Smooth muscle cell (in vitro differentiated cells): ENCODE measurements around the gene TMCO4. TPM values are rescaled to one million over a fixed set of nuclear protein-coding genes. Genes with fewer than 3 reads are reported as not detected.

Source experiments
- DNase-seq: peaks from one replicate; lab custom pipeline; 2025; ENCODE audit not compliant: unreplicated experiment; lab: John Stamatoyannopoulos, UW
- H2AFZ ChIP-seq: fragments of 200-600 bp; sonication (generic); 2 replicates; pipeline ENCODE4 v1.6.0; 2016; ENCODE audit warnings: antibody characterized with exemption, low read depth, mild to moderate bottlenecking
- H3F3A ChIP-seq: fragments of 200-600 bp; sonication (generic); 2 replicates; pipeline ENCODE4 v1.6.0; 2017; ENCODE audit warnings: antibody characterized with exemption, low read depth
- H3K27ac ChIP-seq: fragments of 200-600 bp; sonication (generic); 2 replicates; pipeline ENCODE4 v1.5.1; 2016; ENCODE audit warnings: low read depth, mild to moderate bottlenecking
- H3K27me3 ChIP-seq: fragments of 200-600 bp; sonication (generic); 2 replicates; pipeline ENCODE4 v1.6.1; 2016; ENCODE audit warnings: low read depth, mild to moderate bottlenecking
- H3K36me3 ChIP-seq: fragments of 200-600 bp; sonication (generic); 2 replicates; pipeline ENCODE4 v1.5.1; 2016; ENCODE audit warnings: low read depth
- H3K4me1 ChIP-seq: fragments of 200-600 bp; sonication (generic); 2 replicates; pipeline ENCODE4 v1.5.1; 2016; ENCODE audit warnings: low read depth
- H3K4me2 ChIP-seq: fragments of 200-600 bp; sonication (generic); 2 replicates; pipeline ENCODE4 v1.6.0; 2016; ENCODE audit warnings: mild to moderate bottlenecking
- H3K4me3 ChIP-seq: fragments of 200-600 bp; sonication (generic); 2 replicates; pipeline ENCODE4 v1.5.1; 2016; ENCODE audit warnings: mild to moderate bottlenecking
- H3K79me2 ChIP-seq: fragments of 200-600 bp; sonication (generic); 2 replicates; pipeline ENCODE4 v1.6.0; 2016; ENCODE audit warnings: low read depth, mild to moderate bottlenecking
- H3K9ac ChIP-seq: fragments of 200-600 bp; sonication (generic); 2 replicates; pipeline ENCODE4 v1.6.0; 2016; ENCODE audit warnings: low read depth
- H3K9me3 ChIP-seq: fragments of 200-600 bp; sonication (generic); replicated peaks from 2 replicates; pipeline ENCODE4 v1.5.1; 2016; ENCODE audit warnings: low read depth
- H4K20me1 ChIP-seq: fragments of 200-600 bp; sonication (generic); 2 replicates; pipeline ENCODE4 v1.6.0; 2016; ENCODE audit warnings: low read depth
- WGBS: methylation state at CpG from one replicate; pipeline ENCODE4 v1.1.7; 2016; ENCODE audit warnings: low lambda C conversion rate; 5-methylcytosine and 5-hydroxymethylcytosine counted together
- polyA plus RNA-seq: library from polyadenylated mRNA; unstranded; fragments of >200 nt; fragmentation: Nextera tagmentation; extraction: Ambion mirVana; gene quantifications from 2 replicates; pipeline ENCODE4 v1.2.1, GENCODE V29; 2016
- total RNA-seq: library from RNA; depleted of rRNA; stranded (reverse); fragments of >200 nt; gene quantifications from 2 replicates; pipeline ENCODE4 v1.2.3, GENCODE V29; 2014
- TF ChIP-seq, protein P1 (sequence below): fragments of 200-600 bp; sonication (generic); IDR thresholded peaks from 2 replicates; pipeline ENCODE4 v1.5.1; 2017; ENCODE audit warnings: borderline replicate concordance, mild to moderate bottlenecking, antibody characterized with exemption; ENCODE audit not compliant: insufficient read depth, poor library complexity, severe bottlenecking

TMCO4 gene
- total and polyA plus RNA-seq, 2 experiments from 2014 or later = 5.4 to 6.8 TPM

DNA sequence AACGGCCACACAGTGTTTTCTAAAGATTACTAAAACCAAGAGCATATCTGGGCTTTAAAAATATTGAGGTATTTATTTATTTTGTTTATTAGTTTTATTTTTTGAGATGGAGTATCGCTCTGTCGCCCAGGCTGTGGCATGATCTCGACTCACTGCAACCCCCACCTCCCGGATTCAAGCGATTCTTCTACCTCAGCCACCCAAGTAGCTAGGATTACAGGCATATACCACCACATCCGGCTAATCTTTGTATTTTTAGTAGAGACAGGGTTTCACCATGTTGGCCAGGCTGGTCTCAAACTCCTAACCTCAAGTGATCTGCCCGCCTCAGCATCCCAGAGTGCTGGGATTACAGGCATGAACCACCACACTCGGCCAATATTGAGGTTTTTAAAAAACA lies 23.9 kb downstream of the TMCO4 start:
- TF ChIP-seq, protein P1, sequence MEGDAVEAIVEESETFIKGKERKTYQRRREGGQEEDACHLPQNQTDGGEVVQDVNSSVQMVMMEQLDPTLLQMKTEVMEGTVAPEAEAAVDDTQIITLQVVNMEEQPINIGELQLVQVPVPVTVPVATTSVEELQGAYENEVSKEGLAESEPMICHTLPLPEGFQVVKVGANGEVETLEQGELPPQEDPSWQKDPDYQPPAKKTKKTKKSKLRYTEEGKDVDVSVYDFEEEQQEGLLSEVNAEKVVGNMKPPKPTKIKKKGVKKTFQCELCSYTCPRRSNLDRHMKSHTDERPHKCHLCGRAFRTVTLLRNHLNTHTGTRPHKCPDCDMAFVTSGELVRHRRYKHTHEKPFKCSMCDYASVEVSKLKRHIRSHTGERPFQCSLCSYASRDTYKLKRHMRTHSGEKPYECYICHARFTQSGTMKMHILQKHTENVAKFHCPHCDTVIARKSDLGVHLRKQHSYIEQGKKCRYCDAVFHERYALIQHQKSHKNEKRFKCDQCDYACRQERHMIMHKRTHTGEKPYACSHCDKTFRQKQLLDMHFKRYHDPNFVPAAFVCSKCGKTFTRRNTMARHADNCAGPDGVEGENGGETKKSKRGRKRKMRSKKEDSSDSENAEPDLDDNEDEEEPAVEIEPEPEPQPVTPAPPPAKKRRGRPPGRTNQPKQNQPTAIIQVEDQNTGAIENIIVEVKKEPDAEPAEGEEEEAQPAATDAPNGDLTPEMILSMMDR = no peak
- H3K36me3 ChIP-seq = no peaks in the 10 kb centered on the region
- H2AFZ ChIP-seq = no peak overlapping the region
- DNase-seq = no peak
- H3K27ac ChIP-seq = no peak overlapping the region
- no peaks in the 10 kb centered on the region for H3K27me3 ChIP-seq
- WGBS = 94% methylated on average over 9 of the region's 9 CpGs
- H3F3A ChIP-seq = no peaks in the 10 kb centered on the region
- H3K79me2 ChIP-seq = no peaks in the 10 kb centered on the region
- no peaks in the 10 kb centered on the region for H3K9me3 ChIP-seq
- no peak overlapping the region for H3K4me2 ChIP-seq
- no peak overlapping the region for H3K9ac ChIP-seq
- H4K20me1 ChIP-seq = no peaks in the 10 kb centered on the region
- no peaks in the 10 kb centered on the region for H3K4me1 ChIP-seq
- no peak overlapping the region for H3K4me3 ChIP-seq

DNA sequence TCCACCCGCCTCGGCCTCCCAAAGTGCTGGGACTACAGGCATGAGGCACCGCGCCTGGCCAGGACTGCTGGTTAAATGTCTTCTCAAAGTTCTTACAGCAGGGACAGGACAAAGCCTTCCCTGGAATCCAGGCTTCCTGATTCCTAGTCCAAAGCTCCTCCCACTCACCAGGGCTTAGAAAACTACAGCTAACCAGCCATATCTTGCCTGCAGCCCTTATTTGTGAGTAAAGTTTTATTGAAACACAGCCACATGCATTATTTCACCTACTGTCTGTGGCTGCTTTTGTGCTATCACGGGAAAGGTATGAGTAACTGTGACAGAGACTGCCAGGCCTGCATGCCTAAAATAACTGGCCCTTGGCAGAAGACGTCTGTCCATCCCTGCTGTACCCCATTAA lies 24.4 kb downstream of the TMCO4 start:
- no peaks in the 10 kb centered on the region for H3K9me3 ChIP-seq
- H4K20me1 ChIP-seq = no peaks in the 10 kb centered on the region
- no peak overlapping the region for H3K27ac ChIP-seq
- H3K4me2 ChIP-seq = no peak overlapping the region
- no peak overlapping the region for H3K9ac ChIP-seq
- DNase-seq = no peak
- no peaks in the 10 kb centered on the region for H3K27me3 ChIP-seq
- no peak overlapping the region for H2AFZ ChIP-seq
- no peaks in the 10 kb centered on the region for H3K79me2 ChIP-seq
- no peaks in the 10 kb centered on the region for H3K4me1 ChIP-seq
- H3K4me3 ChIP-seq = no peak overlapping the region
- H3F3A ChIP-seq = no peaks in the 10 kb centered on the region
- no peaks in the 10 kb centered on the region for H3K36me3 ChIP-seq
- WGBS = 79% methylated on average over 6 of the region's 6 CpGs
- TF ChIP-seq, protein P1 = no peak

DNA sequence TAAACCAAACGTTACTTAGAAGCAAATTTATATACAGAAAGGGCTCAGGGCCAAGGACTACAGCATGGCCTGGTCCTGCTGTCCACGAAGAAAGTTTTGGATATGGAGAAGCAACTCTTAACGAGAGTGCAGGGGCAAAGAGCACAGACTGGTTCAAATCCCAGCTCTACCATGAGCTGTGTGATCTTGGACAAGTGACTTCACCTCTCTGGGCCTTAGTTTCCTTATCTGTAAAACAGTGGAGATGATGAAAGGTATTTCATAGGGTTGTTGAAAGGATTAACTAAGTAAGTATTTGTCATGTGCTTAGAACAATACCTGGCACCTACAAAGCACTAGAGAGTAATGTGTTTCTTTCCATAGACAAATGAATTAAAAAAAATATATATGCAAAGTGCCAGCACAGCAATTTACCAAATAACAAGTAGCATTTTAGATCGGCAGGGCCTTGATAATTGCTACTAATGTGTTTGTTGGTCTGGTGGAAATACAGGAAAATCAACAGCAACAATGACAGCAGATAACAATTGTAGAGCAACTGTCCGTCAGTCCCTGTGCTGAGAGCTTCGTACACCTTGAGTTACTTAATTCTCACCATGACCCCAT lies 25.4 kb downstream of the TMCO4 start:
- no peaks in the 10 kb centered on the region for H3K9me3 ChIP-seq
- TF ChIP-seq, protein P1 = no peak
- DNase-seq = no peak
- no peak overlapping the region for H3K4me3 ChIP-seq
- 93% methylated on average over 6 of the region's 6 CpGs for WGBS
- H3K27ac ChIP-seq = no peak overlapping the region
- no peak overlapping the region for H2AFZ ChIP-seq
- no peaks in the 10 kb centered on the region for H3K36me3 ChIP-seq
- no peak overlapping the region for H3K9ac ChIP-seq
- H3K4me2 ChIP-seq = no peak overlapping the region
- no peaks in the 10 kb centered on the region for H4K20me1 ChIP-seq
- H3K4me1 ChIP-seq = peaks cover 2% of the 10 kb centered on the region
- H3K27me3 ChIP-seq = no peaks in the 10 kb centered on the region
- no peaks in the 10 kb centered on the region for H3K79me2 ChIP-seq
- H3F3A ChIP-seq = no peaks in the 10 kb centered on the region

DNA sequence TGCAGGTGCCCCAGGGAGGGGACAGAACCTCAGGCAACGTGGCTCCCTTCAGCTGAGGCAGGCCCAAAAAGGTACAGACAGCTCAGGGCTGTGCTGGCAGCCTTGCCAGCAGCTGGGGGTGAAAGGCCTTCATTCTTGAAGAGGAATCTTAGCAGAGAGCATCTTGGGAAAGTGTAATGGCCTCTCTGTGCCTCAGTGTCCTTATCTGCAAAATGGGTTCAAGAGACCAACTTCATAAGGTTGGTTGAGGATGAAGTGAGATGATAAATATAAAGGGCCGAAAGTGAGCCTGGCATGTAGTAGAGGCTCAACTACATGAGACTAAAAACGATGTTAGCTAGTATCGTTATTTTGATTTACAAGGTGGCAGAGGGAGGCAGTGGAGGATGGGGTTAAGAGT lies 26.2 kb downstream of the TMCO4 start:
- WGBS = 92% methylated on average over 4 of the region's 4 CpGs
- no peaks in the 10 kb centered on the region for H4K20me1 ChIP-seq
- no peak for DNase-seq
- no peak overlapping the region for H3K4me2 ChIP-seq
- no peak overlapping the region for H3K4me3 ChIP-seq
- TF ChIP-seq, protein P1 = no peak
- no peaks in the 10 kb centered on the region for H3K36me3 ChIP-seq
- no peak overlapping the region for H2AFZ ChIP-seq
- H3F3A ChIP-seq = no peaks in the 10 kb centered on the region
- H3K79me2 ChIP-seq = no peaks in the 10 kb centered on the region
- H3K4me1 ChIP-seq = peaks cover 8% of the 10 kb centered on the region
- no peak overlapping the region for H3K27ac ChIP-seq
- H3K9me3 ChIP-seq = no peaks in the 10 kb centered on the region
- H3K9ac ChIP-seq = no peak overlapping the region
- no peaks in the 10 kb centered on the region for H3K27me3 ChIP-seq
